VCaP (cell line): ENCODE results near the gene STK10.
A peak's percentile ranks its signal among the peaks of the same experiment; 100 is the strongest.

Experiments used
- H3K27ac ChIP-seq: fragments of 450-650 bp; 2 replicates; pipeline ENCODE4 v1.5.1; 2017
- CTCF ChIP-seq: fragments of 450-650 bp; conservative IDR thresholded peaks from 2 replicates; pipeline ENCODE4 v1.5.1; 2017; ENCODE audit warnings: mild to moderate bottlenecking, moderate library complexity

Gene STK10

GRCh38 chr5:172064766-172065165, 123.3 kb downstream of the STK10 start:
- peak overlapping the region; percentile 42; the same call in 1 of the 2 replicates for H3K27ac ChIP-seq
- no peak for TF ChIP-seq CTCF

- no peak overlapping the region for H3K27ac ChIP-seq
- no peak for TF ChIP-seq CTCF
Observed at GRCh38 chr5:172064358-172064757, 123.7 kb downstream of the STK10 start.

- no peak for TF ChIP-seq CTCF
- H3K27ac ChIP-seq = no peak overlapping the region
Observed at GRCh38 chr5:172063463-172064235, 124.4 kb downstream of the STK10 start.

- H3K27ac ChIP-seq = no peak overlapping the region
- TF ChIP-seq CTCF = peak; percentile 85
Observed at GRCh38 chr5:172059661-172060100, 128.3 kb downstream of the STK10 start.

GRCh38 chr5:172058088-172058487, 129.9 kb downstream of the STK10 start:
- TF ChIP-seq CTCF = no peak
- no peak overlapping the region for H3K27ac ChIP-seq

GRCh38 chr5:172055996-172056395, 132.0 kb downstream of the STK10 start:
- TF ChIP-seq CTCF = no peak
- H3K27ac ChIP-seq = no peak overlapping the region

- H3K27ac ChIP-seq = no peak overlapping the region
- no peak for TF ChIP-seq CTCF
Observed at GRCh38 chr5:172055421-172055820, 132.6 kb downstream of the STK10 start.
